Duodenal mucosa (tissue), 2 donors: ENCODE results near the gene ERICH4.

Experiments used
- H3K27ac ChIP-seq: one replicate; pipeline ENCODE4 v1.7.0; 2013; ENCODE audit warnings: low read depth, low read length
- H3K27me3 ChIP-seq, 2 donors: one replicate each; pipeline ENCODE4 v1.7.0; 2013; ENCODE audit warnings: low read length in 2 of 2, control low read depth in 1 of 2; ENCODE audit not compliant: insufficient read depth in 2 of 2, control insufficient read depth in 1 of 2
- H3K36me3 ChIP-seq, 2 donors: one replicate each; pipeline ENCODE4 v1.7.0; 2013; ENCODE audit warnings: low read length in 2 of 2, control low read depth in 1 of 2; ENCODE audit not compliant: insufficient read depth in 2 of 2, control insufficient read depth in 1 of 2
- H3K4me1 ChIP-seq, 2 donors: one replicate each; pipeline ENCODE4 v1.7.0; 2013; ENCODE audit warnings: low read length in 2 of 2, control low read depth in 1 of 2; ENCODE audit not compliant: insufficient read depth in 2 of 2, control insufficient read depth in 1 of 2
- H3K4me3 ChIP-seq, 2 donors: one replicate each; pipeline ENCODE4 v1.7.0; 2013; ENCODE audit warnings: low read length in 2 of 2, low read depth in 1 of 2
- H3K9ac ChIP-seq, 2 donors: one replicate each; pipeline ENCODE4 v1.7.0; 2013; ENCODE audit warnings: low read length in 2 of 2, low read depth in 1 of 2
- H3K9me3 ChIP-seq, 2 donors: one replicate each; pipeline ENCODE4 v1.7.0; 2013; ENCODE audit warnings: low read length in 2 of 2, control low read depth in 1 of 2; ENCODE audit not compliant: control insufficient read depth in 1 of 2

Gene ERICH4

GRCh38 chr19:41413947-41414346 is 29.0 kb upstream of the ERICH4 start:
- Histone ChIP-seq H3K27me3 (no peaks in the 10 kb centered on the region), H3K36me3 (peaks cover 14 to 61% of the 10 kb centered on the region in 2 donors), H3K4me1 (peaks cover 17 to 21% of the 10 kb centered on the region in 2 donors), H3K9ac (no peak overlapping the region), H3K9me3 (no peaks in the 10 kb centered on the region), H3K27ac (no peak overlapping the region), H3K4me3 (no peak overlapping the region)

DNA sequence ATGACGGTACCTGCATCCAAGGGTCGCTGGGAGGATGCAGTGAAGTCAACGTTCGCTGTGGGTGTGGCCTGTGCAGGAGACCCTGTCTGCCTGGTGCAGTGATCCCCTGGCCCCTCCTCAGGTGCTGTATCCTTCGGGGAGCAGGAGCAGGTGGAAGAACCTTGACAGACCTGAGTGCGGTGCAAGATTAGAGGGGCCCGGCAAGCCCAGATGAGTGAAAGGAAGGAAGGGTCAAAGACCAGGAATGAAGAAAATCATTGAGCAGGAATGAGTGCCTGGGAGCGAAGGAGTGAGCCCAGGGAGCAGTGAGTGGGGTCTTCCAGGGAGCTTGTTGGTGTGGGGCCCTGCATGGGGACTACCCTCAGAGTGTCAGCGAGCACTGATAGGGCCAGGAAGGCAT is 28.5 kb upstream of the ERICH4 start:
- H3K9me3 ChIP-seq, result no peaks in the 10 kb centered on the region
- H3K27me3 ChIP-seq, result no peaks in the 10 kb centered on the region
- H3K27ac ChIP-seq, result no peak overlapping the region
- H3K4me1 ChIP-seq, result peaks cover 16 to 17% of the 10 kb centered on the region in 2 donors
- no peak overlapping the region for H3K4me3 ChIP-seq
- no peak overlapping the region for H3K9ac ChIP-seq
- peaks cover 17 to 66% of the 10 kb centered on the region in 2 donors for H3K36me3 ChIP-seq

DNA sequence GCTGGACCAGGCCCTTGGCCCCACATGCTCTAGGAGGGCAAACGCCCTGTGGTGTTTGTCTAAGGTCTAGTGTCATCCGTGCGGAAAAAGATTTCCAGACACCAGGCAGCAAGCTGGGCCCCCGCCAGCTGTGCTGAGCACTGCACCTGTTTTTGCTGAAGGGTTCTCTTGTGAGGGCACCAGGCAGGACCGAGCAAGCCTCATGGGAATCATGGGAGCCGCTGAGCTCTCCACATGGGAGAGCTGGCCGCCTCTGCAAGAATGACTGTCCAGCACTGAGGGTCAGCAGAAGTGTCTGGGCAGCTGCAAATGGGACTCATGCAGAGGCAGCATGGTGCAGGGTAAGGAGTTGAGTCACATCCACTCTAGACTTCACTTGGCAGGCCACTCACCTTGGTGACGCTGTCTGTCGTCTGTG is 27.8 kb upstream of the ERICH4 start:
- H3K27me3 ChIP-seq, result no peaks in the 10 kb centered on the region
- H3K4me3 ChIP-seq, result no peak overlapping the region
- peaks cover 12 to 13% of the 10 kb centered on the region in 2 donors for H3K4me1 ChIP-seq
- no peaks in the 10 kb centered on the region for H3K9me3 ChIP-seq
- no peak overlapping the region for H3K9ac ChIP-seq
- H3K27ac ChIP-seq, result no peak overlapping the region
- H3K36me3 ChIP-seq, result peaks cover 14 to 72% of the 10 kb centered on the region in 2 donors

- H3K9me3 ChIP-seq, result no peaks in the 10 kb centered on the region
- H3K4me1 ChIP-seq, result peaks cover 17 to 22% of the 10 kb centered on the region in 2 donors
- no peak overlapping the region for H3K9ac ChIP-seq
- peaks cover 14 to 68% of the 10 kb centered on the region in 2 donors for H3K36me3 ChIP-seq
- H3K27ac ChIP-seq, result peak overlapping the region; percentile 54
- H3K4me3 ChIP-seq, result no peak overlapping the region
- no peaks in the 10 kb centered on the region for H3K27me3 ChIP-seq
These were observed 26.7 kb upstream of the ERICH4 start for GRCh38 chr19:41416194-41416674.

DNA sequence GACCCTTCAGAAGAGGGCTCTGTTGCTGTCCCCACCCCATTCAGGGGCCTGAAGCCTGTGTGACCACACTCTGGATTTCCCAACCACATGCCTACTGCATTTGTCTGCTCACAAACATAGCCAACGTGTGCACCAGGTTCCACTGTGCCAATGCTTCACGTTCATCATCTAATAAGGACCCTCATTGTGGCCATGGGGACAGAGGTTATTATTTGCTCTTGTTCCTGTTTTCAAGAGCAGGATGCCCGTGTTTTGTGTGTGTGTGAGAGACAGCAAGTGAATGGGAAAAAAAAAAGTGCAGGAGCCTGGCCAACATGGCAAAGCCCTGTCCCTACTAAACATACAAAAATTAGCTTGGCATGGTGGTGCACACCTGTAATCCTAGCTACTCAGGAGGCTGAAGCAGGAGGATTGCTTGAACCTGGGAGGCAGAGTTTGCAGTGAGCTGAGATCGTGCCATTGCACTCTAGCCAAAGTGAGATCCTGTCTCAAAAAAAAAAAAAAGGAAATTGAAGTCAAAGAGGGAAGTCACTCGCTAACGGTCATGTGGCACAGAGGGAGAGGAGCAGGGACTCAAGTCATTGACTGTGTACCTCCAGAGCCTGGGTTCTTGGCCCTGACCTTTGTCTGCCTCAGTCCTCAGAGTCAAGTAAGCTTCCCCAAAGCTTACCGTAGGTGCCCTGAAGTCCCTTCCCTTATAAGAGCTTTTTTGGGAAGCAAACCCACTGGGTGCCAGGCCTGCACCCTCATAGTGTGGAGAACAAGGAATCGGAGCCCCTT is 22.7 kb upstream of the ERICH4 start:
- Histone ChIP-seq H3K4me1 (peaks cover 38 to 42% of the 10 kb centered on the region in 2 donors), H3K4me3 (no peak overlapping the region), H3K36me3 (peaks cover 34 to 65% of the 10 kb centered on the region in 2 donors), H3K9me3 (no peaks in the 10 kb centered on the region), H3K9ac (no peak overlapping the region), H3K27ac (peak overlapping the region; percentile 24), H3K27me3 (no peaks in the 10 kb centered on the region)

DNA sequence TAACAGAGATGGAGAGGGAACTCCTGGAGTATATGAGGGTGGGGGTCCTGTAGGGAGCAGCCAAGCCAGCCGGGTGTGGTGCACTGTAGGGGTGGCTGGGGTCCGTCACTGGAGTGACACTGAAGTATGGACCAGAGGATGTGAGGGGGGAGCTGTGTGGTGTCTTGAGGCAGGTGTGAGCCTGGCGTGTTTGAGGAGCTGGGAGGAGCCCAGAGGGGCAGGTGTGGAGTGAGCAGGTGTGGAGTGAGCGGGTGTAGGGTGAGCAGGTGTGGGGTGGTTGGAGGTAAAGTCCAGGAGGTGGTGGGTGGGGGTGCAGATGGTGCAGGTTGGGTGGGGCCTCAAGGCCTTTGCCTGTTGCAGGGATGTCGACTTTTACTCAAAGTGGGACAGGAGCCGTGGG is 21.6 kb upstream of the ERICH4 start:
- Histone ChIP-seq H3K36me3 (peaks cover 34 to 61% of the 10 kb centered on the region in 2 donors), H3K9ac (no peak overlapping the region)

DNA sequence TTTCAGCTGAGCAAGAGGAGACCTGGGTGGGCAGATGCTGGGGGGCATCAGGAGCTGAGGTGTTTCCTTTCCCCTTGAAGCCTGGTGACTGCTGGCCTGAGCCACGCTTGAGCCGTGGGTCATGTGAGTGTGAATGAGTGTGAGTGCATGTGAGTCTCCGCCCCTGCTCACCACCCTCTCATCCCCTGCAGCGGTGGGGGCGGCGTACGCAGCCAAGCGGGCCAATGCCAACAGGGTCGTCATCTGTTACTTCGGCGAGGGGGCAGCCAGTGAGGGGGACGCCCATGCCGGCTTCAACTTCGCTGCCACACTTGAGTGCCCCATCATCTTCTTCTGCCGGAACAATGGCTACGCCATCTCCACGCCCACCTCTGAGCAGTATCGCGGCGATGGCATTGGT is 21.0 kb upstream of the ERICH4 start:
- Histone ChIP-seq H3K36me3 (peaks cover 34 to 56% of the 10 kb centered on the region in 2 donors), H3K9me3 (no peaks in the 10 kb centered on the region), H3K27me3 (no peaks in the 10 kb centered on the region), H3K9ac (peak overlapping the region; percentile 25 to 39), H3K4me1 (peaks cover 47 to 53% of the 10 kb centered on the region in 2 donors), H3K4me3 (peak overlapping the region in 1 of 2 donors; percentile 21), H3K27ac (no peak overlapping the region)

More for the DNA sequence above, 21.6 kb upstream of the ERICH4 start:
- no peak overlapping the region for H3K27ac ChIP-seq
- peaks cover 47 to 49% of the 10 kb centered on the region in 2 donors for H3K4me1 ChIP-seq
- no peaks in the 10 kb centered on the region for H3K9me3 ChIP-seq
- H3K4me3 ChIP-seq, result peak overlapping the region in 1 of 2 donors; percentile 21
- H3K27me3 ChIP-seq, result no peaks in the 10 kb centered on the region

DNA sequence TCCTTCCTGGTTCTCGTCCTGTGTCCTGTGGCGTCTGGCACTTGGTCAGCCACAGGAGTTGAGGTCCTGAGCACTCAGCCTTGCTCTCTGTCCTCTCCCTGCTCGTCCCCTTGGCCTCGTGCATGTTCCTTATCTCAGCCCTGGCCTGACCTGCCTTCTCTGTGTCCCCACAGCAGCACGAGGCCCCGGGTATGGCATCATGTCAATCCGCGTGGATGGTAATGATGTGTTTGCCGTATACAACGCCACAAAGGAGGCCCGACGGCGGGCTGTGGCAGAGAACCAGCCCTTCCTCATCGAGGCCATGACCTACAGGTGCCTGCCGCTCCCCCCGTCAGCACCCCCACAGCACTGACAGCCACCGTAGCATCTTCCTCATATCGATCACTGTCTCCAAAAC is 20.5 kb upstream of the ERICH4 start:
- no peak overlapping the region for H3K9ac ChIP-seq
- H3K4me1 ChIP-seq, result peaks cover 47 to 53% of the 10 kb centered on the region in 2 donors
- no peak overlapping the region for H3K4me3 ChIP-seq
- no peaks in the 10 kb centered on the region for H3K27me3 ChIP-seq
- H3K27ac ChIP-seq, result no peak overlapping the region
- H3K36me3 ChIP-seq, result peaks cover 34 to 51% of the 10 kb centered on the region in 2 donors
- H3K9me3 ChIP-seq, result no peaks in the 10 kb centered on the region

- Histone ChIP-seq H3K27me3 (no peaks in the 10 kb centered on the region), H3K27ac (no peak overlapping the region), H3K9ac (no peak overlapping the region), H3K36me3 (peaks cover 34 to 49% of the 10 kb centered on the region in 2 donors), H3K9me3 (no peaks in the 10 kb centered on the region), H3K4me1 (peaks cover 52 to 57% of the 10 kb centered on the region in 2 donors), H3K4me3 (no peak overlapping the region)
These were observed 20.0 kb upstream of the ERICH4 start for GRCh38 chr19:41422955-41423354.

DNA sequence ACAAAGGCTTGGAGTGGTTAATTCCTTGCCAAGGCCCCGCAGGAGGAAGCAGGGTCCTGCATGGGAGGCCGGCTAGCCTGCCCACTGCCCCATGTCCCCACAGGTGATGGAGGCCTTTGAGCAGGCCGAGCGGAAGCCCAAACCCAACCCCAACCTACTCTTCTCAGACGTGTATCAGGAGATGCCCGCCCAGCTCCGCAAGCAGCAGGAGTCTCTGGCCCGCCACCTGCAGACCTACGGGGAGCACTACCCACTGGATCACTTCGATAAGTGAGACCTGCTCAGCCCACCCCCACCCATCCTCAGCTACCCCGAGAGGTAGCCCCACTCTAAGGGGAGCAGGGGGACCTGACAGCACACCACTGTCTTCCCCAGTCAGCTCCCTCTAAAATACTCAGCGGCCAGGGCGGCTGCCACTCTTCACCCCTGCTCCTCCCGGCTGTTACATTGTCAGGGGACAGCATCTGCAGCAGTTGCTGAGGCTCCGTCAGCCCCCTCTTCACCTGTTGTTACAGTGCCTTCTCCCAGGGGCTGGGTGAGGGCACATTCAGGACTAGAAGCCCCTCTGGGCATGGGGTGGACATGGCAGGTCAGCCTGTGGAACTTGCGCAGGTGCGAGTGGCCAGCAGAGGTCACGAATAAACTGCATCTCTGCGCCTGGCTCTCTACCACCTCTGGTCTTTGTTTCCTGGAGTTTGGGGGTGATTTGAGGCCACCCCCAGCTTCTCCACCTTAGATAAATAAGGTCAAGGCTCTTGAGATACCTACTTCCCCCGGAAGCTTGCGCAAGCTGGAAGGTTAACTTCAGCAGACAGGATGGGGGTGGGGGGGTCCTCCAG is 18.4 kb upstream of the ERICH4 start:
- peaks cover 63 to 69% of the 10 kb centered on the region in 2 donors for H3K4me1 ChIP-seq

More for the DNA sequence above, 18.4 kb upstream of the ERICH4 start:
- peak overlapping the region; percentile 55 for H3K27ac ChIP-seq
- H3K9ac ChIP-seq, result peak overlapping the region; percentile 92 to 97
- no peaks in the 10 kb centered on the region for H3K9me3 ChIP-seq
- no peaks in the 10 kb centered on the region for H3K27me3 ChIP-seq
- H3K36me3 ChIP-seq, result peaks cover 30 to 34% of the 10 kb centered on the region in 2 donors
- H3K4me3 ChIP-seq, result peak overlapping the region; percentile 76 to 82
